ENCODE measurements around the gene SHISA7.

The SHISA7 gene

DNA sequence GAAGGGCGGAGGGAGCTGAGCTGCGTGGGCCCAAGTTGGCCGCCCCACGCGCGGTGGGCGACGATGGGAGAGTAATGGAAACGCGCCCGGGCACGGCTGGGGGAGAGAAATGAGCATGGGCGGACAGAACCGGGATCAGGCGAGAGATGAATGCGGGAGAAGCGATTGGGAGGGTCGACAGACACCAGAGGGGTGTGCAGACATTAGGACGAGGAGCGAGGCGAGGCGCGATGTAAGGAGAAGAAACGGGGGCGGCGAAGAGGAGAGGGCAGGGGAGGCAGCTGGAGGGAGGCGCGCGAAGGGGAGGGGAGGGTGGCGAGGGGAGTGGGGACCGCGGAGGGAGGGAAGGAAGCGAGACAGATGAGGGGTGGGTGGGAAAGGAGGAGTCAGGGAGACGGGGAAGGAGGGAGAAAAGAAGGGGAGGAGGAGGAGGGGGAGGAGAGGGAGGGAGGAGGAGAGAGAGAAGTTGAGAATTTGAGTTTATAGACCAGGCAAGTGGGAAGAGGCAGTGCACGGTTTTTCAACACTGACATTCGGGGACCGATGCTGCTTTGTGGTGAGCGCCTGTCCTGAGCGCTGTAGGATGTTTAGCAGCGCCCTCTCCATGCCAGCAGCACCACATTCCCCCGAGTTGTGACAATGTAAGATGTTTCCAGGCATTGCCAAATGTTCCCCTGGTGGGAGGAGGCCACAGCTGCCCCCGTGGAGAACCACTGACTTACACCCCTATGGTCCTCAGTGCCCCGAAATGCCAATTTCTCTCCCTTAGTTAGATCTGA is at the start of gene SHISA7:
SHISA7 (minus strand) TSS at position 256 of the 779 bp plus-strand sequence. CDS start 437 bp downstream, outside the sequence.
- peak; percentile 19 for DNase-seq (ENCODE audit: low read depth)

DNA sequence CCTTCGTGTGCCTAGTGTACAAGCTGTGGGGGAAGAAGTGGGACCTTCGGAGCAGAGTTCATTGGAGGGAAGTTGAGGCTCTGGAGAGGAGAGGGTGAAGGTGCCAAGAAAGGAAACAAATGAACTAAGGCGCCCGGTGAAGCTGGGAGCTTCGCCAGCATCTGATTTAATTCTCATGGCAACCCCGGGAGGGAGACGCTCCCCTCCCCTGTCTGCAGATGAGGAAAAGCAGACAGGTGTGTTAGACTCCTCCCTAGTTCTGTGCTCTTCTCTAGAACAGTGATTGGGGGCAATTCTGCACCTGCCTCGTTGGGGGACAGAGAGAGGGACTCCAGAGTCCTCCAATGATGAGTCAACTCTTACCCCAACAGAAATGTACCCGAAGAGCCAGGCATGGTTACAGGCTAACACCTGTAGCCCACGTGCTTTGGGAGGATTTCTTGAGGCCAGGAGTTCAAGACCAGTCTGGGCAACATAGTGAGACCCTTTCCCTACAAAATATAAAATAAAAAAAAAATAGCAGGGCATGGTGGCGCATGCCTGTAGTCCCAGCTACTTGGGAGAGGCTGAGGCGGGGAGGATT is 49.4 kb upstream of the SHISA7 start:
- DNase-seq (ENCODE audit: low read depth): no peak

DNA sequence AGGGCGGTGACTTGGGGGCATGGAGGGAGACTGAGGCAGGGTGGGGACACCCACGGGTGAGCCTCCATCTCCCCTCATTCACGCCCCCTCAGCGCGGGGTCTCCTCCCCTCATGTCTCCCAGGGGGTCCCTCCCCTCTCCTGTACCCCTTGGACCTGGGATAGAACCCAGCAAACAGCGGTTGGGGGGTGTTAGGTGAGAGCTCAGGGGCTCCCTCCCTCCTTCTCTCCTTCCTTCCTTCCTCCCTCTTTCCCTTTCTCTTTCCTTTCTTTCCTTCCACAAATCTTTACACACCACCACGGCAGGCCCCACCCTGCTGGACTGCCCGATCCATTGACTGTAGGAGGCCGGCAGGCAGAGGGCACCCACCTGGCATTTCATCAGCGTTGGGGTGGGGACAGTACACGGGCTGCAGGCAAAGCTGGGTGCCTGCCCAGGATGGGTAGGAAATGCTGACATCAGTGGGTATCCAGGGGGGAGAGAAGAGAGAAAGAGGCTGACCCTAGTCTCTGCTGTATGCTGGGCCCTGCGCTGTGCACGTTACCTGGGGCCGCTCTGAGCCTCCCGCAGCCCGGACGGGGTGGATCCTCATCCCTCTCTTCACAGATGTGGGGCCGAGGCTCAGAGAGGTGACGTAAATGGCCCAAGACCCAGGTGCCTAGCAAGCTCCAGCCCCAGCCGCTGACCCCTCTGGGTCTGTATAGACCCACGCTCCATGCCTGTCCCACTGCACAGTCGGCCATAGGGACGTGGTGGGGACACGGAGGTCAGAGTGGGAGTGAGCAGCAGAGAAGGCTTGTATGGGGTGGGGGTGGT is 48.7 kb upstream of the SHISA7 start:
- no peak for DNase-seq (ENCODE audit: low read depth)

DNA sequence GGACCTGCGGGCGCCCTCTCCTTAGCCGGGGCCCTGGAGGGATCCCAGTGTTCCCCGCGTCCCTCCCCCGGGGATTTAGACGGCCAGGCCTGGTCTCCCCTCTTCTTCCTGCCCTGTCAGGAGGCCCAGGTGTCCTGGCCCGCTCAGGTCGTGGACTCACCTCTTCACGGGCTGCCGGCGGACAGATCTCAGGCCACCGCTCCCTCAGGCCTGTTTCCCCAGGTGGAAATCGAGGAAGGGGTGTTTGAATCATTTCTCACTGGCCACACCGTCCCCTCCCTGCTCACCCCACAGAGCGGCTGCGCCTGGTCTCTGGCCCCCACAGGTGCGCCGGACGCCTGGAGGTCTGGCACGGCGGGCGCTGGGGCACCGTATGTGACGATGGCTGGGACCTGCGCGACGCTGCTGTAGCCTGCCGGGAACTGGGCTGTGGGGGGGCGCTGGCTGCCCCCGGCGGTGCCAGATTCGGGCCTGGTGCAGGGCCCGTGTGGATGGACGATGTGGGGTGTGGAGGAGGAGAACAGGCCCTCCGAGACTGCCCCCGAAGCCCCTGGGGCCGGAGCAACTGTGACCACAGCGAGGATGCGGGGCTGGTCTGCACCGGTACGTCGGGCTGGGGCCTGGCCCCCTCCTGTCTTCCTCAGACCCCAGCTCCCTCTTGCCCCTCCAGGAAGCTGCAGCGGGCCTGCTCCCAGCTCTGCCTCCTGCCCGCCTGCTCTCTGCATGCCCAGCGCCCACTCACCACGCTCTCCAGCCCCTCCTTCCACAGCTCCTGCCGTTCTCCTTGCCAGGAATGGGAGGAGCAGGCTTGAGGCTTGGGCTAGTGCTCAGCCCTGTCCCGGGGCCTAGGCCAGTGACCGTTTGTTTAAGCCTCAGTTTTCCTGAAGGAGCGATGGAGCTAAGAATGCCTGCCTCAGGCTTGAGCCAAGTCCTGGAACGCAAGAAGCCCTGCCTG is 47.7 kb upstream of the SHISA7 start:
- DNase-seq (ENCODE audit: low read depth): no peak

DNA sequence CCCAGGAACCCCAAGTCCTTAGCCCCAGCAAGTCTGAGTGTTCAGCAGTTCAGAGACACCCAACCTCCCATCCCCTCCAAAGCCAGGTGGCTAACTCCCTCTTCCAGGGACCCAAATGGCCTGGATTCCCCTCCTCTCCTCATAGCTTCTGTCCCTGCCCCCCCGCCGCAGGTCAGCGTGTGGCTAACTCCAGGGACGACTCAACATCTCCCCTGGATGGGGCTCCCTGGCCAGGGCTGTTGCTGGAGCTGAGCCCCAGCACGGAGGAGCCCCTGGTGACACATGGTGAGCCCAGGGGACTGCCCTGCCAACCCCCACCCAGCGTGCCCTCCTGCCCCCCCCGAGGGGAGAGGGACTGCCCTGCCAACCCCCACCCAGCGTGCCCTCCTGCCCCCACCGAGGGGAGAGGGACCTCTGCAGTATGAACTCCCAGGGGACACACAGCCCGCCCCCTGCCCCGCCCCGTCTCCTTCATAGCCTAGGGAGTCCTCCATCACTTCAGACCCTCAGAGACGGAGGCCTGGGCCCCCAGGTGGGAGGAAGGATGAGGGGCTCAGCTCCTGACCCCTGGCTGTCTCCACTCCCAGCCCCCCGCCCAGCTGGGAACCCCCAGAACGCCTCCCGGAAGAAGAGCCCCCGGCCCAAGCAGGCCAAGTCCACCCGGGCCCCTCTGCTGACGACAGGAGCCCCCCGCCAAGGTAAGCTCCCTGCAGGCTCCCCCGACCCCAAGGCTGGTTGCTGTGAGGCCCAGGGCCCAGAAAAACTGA is 46.8 kb upstream of the SHISA7 start:
- DNase-seq (ENCODE audit: low read depth): peak; percentile 26

DNA sequence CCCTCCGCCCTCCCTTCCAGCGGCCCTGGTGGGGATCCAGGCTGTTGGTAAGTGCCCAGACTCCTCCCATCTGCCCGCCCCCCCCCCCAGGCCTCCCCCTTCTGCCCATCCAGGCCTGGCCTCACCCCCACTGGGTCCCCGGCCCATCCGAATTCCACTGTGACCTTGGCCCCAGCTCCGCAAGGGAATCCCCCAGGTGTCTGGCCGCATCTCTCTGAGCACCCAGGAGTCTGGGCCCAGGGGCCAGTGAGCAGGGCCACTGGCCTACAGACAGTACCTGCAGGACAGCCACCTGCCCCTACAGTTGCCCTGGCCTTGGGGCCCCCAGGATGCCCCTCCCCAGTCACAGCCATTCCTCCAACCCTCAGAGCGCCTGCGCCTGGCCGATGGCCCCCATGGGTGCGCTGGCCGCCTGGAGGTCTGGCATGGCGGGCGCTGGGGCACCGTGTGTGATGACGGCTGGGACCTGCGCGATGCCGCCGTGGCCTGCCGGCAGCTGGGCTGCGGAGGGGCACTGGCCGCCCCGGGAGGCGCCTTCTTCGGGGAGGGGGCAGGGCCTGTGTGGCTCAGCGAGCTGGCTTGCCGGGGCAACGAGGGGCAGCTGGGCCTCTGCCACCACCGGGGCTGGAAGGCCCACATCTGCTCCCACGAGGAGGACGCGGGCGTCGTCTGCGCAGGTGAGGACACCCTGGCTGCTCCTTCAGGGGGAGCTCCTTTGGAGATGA is 46.0 kb upstream of the SHISA7 start:
- DNase-seq (ENCODE audit: low read depth): peak; percentile 60

DNA sequence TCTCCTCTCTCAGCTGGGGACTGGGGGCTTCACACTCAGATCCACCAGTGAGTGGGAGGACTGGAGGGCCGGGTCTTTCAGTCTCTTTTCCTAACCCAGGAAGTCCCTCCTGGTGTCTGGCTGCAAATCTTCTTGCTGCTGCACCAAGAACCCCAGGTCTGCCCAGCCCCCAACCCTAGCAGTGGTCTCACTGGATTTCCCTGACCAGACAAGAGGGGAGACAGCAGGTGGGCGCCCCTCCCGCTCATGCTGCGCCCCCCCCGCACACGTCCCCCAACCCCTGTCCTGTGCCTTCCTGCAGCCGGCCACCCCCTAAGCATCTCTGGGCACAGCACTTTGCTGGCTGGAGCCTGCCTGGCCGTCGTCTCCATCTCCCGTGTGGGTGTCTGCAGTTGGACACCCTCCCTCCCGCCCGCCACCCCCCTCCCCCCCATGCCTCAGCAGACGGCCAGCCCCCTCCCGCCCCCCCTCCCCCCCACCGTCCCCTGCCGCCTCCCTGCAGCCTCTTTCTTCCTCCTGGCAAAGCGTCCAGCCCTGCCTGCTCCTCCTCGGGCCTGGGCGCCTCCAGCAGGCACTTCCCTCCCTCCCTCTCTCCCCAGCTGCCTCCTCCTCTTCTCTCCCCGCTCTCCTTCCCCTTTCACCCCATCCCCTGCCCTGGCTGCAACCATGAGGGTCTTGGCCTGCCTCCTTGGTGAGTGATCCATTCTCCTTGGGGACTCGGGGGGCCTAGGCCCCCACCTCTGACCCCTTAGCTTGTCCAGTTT is 45.0 kb upstream of the SHISA7 start, which contains the start of gene SSC5D:
SSC5D (plus strand) TSS at position 513 of the 764 bp plus-strand sequence; CDS start at position 667, 154 bp downstream.
- DNase-seq (ENCODE audit: low read depth): peak; percentile 82

DNA sequence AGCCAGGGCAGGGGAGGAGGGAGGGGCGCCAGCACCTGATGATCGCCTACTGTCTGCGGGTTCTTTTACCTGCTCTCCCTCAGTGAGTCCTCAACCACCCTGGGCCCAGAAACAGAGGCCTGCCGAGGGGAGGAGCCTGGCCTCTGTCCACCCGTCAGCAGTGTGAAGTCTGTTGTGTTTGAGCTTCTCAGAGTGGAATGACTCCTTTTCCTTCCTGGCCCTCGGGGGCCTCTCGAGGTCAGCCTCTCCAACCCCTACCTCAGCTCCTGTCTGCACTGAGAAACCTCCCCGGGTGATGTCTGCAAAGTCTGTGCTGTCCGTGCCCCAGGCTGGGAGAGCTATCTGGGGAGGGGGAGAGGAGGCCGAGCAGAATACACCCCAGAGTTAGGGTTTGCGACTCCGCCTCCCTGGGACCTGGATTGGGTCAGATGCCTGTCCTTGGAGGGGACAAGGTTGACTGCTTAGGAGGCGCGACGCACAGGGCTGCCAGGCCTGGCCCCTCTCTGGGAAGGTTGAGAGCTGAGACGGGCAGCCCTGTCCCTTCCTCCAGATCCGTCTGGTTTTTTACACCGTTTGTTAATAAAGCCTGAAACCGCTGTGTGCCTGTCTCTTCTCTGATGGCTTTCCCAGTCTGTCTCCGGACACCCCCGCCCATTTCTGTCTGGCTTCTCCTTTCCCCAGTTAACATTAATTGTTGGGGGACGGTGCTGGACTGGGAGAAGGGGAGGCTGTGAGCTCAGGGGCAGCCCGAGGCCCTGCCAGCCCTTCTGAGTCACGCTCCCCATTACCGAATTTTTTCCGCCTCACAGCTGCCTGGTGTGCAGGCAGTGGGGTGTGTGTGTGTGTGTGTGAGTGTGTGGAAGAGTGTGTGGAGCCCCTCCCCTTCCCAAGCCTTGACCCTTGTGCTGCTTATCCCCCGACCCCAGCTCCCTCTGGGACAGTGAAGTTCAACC is 44.1 kb upstream of the SHISA7 start:
- peak; percentile 98 for DNase-seq (ENCODE audit: low read depth)

DNA sequence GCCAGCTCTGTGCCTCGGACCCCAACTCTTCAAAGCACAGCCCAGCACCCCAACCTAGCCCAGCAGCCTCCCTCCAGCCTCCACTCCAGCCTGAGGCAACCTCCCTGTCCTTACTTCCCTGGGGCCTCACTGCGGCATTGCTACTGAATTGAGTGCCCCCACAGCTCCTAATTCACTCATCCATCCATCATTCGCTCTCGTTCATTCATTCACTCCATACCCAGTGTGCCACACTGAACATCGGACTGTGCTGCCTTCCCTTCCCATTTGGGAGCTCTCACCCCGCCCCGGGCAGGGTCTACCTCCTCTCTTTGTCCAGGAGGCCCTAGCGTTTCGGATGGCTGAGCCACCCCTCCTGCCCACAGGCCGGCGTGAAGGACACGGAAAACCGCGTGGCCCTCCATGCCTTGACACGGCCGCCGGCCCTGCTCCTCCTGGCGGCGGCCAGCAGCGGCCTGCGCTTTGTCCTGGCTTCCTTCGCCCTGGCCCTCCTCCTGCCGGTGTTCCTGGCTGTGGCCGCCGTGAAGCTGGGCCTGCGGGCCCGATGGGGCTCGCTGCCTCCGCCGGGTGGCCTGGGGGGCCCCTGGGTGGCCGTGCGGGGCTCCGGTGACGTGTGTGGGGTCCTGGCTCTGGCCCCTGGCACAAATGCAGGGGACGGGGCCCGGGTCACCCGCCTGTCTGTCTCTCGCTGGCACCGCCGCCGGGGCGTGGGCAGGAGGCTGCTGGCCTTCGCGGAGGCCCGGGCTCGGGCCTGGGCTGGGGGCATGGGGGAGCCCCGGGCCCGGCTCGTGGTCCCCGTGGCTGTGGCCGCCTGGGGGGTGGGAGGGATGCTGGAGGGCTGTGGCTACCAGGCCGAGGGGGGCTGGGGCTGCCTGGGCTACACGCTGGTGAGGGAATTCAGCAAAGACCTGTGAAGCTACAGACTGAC is 43.2 kb upstream of the SHISA7 start:
- DNase-seq (ENCODE audit: low read depth): no peak

DNA sequence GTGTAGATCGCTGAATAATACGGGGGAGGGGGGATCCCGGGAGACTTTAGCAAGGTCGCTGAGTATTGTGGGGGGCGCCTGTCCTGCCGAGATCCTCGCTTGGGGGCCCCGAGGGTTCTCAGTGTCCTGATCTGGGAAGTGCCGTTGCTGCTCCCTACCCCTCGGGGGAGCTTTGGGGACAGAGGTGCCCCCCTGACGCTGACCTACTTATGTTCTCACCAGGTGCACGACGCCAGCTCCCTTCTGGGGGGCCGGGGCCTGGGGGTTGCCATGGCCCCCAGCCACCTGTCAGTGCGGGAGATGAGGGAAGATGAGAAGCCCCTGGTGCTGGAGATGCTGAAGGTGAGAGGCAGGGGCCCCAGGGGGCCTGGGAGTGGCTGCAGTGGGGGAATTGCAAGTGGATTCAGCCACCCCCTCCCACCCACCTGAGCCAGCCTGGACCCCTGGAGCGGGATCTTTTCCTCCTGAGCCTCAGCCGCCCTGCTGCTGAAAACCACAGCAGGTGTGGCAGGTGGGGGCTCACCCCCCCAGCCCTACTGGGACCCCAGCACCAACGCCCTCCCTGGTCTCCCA is 42.4 kb upstream of the SHISA7 start:
- DNase-seq (ENCODE audit: low read depth): no peak

DNA sequence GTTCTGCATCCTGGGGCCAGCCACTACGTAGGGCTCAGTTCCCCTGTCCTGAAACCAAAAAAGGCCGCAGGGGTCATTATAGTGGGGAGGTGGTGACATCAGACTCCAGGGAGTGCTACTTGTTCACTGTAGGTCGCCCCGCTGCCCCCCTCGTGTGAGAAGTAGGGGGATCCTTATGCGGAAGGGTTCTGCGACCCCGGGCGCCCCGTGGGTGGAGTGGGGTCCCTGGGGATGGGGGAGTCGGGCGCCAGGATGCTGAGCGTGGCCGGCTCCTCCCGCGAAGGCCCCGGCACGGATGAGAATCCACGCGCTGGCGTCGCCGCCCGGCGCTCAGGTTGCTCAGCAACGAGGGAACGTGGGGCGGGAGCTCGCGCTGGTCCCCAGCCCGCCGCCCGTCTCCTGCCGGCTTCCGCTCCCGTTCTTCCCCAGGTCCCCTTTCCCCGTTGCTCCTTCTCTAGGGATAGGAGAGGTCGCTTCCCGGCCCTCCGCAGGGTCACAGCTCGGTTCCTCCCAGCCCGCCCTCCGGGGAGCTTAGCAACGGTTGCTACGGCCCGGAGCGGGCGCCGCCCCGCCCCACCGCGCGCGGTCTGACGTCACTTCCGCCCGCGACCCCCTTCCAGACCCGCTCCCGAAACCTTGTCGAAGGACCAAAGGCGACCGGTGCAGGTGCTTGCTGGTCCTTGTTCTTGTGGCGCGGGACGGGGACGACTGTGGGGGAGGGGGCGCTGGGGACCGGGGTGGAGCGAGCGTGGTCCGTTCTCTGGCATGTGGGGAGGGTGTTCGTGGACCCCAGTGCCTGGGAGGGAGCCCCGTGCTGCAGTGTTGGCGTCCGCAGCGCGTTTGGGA is 41.7 kb upstream of the SHISA7 start, which contains the start of gene NAT14:
NAT14 (plus strand) TSS at position 596 of the 846 bp plus-strand sequence. CDS start 521 bp downstream, outside the sequence.
- peak; percentile 69 for DNase-seq (ENCODE audit: low read depth)

DNA sequence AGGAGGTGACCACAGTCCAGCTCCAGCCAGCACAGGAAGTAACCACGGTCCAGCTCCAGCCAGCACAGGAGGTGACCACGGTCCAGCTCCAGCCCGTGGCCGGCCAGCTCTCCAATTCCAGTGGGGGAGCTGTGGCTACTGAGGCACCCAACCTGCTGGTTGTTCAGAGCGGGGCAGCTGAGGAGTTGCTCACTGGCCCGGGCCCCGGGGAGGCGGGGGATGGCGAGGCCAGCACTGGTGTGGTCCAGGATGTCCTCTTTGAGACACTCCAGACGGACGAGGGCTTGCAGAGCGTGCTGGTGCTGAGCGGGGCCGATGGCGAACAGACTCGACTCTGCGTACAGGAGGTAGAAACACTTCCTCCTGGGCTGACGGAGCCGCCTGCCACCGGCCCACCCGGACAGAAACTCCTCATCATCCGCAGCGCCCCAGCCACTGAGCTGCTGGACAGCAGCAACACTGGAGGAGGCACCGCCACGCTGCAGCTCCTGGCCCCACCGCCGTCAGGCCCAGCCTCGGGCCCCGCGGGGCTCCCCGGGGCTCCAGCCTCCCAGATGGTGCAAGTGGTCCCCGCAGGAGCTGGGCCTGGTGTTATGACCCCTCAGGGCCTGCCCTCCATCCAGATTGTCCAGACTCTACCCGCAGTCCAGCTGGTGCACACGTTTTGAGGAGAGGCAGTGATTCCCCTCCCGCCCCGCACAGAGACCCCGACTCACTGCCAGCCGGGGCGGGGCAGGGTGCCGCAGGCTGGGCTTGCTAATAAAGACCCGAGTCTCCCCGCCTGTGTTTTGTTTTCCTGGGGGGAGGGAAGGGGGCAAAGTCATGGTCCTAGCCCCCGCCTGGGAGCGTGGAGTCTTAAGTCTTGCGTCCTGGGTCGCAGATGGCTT is 40.8 kb upstream of the SHISA7 start:
- no peak for DNase-seq (ENCODE audit: low read depth)

DNA sequence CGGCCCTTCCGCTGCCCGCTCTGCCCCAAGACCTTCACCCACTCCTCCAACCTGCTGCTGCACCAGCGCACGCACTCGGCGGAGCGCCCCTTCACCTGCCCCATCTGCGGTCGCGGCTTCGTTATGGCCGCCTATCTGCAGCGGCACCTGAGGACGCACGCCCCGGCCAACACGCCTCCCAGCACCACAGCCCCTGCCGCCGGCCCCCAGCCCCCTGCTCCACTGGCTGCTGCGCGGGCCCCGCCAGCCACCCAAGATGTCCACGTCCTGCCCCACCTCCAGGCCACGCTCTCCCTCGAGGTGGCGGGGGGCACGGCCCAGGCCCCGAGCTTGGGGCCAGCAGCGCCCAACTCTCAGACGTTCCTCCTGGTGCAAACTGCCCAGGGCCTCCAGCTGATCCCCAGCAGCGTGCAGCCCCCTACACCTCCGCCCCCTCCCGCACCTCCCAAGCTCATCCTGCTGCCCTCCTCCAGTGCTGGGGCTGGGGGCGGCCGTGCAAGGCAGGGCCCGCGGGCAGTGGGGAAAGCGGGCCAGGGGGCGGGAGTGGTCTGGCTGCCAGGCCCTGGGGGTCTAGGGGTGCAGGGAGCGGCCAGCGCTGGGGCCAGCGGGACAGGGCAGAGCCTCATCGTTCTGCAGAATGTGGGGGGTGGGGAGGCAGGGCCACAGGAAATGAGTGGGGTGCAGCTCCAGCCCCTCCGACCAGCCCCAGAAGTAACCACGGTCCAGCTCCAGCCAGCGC is 40.0 kb upstream of the SHISA7 start:
- DNase-seq (ENCODE audit: low read depth): no peak

All from EH (cell line).